Left lobe of liver (tissue), 2 donors: ENCODE data around the gene POLR1C. TPM values are rescaled to one million over a fixed set of nuclear protein-coding genes. Genes with fewer than 3 reads are reported as not detected.
A peak's percentile ranks its signal among the peaks of the same experiment; 100 is the strongest.
"Not testable (repeated sequence)": the region's sequence is repeated elsewhere in the genome, so short reads cannot be mapped to it uniquely, and the experiment has no call there.

ENCODE experiments used
- ATAC-seq: fragments of 200-7000 bp; cut with Tn5 transposase; one replicate; pipeline ENCODE4 v1.9.1; 2020; ENCODE audit warnings: mild to moderate bottlenecking, moderate library complexity
- DNase-seq: peaks from one replicate; pipeline ENCODE4 v3.0.0-alpha.2; 2020; ENCODE audit warnings: low spot score
- total RNA-seq: library from RNA; stranded (reverse); gene quantifications from one replicate; pipeline ENCODE4 v1.2.1, GENCODE V29; 2021
- donor health status: DM: no; HTN: no; CAD: no; lungs with moderate emphysema.
- donor health status: DM: no; HTN: yes; CAD: no.

POLR1C gene
- total RNA-seq, 1 donor from 2014 or later = 13.3 TPM

DNA sequence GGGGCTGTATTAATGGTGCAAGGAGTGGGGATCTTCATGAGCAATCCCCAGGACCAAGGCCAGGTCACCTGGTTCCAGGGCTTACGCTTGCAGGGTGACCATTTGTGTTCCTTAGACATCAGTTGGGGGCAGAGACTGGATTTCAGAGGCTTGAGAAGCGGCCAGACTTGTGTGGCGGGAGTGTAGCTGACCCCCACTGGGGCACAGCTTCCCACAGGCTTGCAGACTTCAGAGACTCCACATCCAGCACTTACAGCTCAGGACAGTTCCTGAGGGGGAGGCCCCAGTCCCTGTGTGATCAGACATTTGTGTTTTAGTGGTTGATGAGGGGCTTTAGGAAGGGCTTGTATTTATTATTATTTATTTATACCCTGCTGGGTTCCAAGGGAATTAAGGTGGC, 24.2 kb upstream of the POLR1C start:
- DNase-seq (no peak), ATAC-seq (no peak)

DNA sequence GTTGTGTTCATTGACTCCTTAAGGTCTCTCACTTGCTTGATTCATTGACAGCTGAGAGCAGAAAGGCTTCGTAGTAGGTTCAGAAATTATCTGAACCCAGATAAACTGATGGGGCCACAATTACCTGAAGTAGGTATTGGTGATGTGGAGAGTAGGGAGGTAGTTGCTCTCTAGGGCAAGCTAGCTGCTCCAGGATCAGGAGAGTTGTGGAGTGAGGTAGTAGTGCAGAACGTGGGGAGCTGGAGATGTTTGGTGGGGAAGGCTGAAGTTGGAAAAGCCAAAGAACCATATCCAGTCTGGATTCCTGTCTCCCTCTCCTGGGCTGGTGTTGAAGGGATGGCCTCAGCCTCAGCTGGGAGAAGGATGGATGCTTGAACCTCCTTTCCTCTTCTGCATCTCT, 23.7 kb upstream of the POLR1C start:
- no peak for DNase-seq
- no peak for ATAC-seq

- peak; percentile 68 for DNase-seq
These were observed 23.1 kb upstream of the POLR1C start for GRCh38 chr6:43493833-43494232.

GRCh38 chr6:43494321-43494720, 22.6 kb upstream of the POLR1C start:
- DNase-seq (no peak), ATAC-seq (no peak)

More at GRCh38 chr6:43493833-43494232, 23.1 kb upstream of the POLR1C start:
- peak; percentile 80 for ATAC-seq

DNA sequence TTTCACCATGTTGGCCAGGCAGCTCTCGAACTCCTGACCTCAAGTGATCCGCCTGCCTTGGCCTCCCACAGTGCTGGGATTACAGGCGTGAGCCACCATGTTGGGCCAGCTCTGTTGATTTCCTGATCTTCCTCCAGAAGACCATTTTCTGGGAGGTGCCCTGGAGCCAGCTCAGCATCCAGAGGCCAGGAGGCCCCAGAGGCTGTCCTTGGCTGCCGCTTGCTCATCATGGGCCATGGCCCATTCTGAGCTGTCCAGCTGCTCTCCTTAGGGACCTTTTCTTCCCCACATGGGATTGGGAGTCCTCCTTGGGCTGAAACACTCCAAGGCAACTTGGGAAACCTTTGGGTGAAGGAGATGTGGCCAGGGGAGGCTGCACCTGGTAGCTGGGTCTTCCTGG, 22.1 kb upstream of the POLR1C start:
- no peak for DNase-seq

DNA sequence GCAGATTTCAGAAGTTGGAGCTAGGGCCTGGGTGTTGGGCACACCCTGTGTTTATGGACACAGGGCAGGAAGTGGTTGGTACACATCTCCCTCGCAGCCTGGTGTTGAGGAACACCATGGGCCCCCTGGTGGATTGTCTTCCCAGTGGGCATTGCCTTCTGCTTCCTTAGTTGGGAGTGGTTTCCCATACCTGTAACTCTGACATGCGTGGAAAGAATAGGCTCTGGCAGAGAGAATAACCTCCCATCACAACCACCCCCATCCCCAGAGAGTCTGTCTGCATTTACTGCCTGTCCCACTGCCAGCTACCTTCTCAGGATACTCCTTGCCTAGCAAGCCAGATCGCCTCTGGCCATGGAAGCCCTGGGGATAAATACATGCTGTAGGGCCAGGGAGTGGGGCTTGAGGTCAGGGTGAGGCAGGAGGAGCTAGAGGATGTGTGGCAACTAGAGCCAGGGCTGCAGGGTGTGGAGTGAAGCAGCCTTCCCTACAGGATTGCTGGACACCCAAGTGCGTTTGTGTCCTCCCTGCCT, 21.4 kb upstream of the POLR1C start:
- DNase-seq (no peak), ATAC-seq (no peak)

More for the DNA sequence above, 22.1 kb upstream of the POLR1C start:
- ATAC-seq = no peak

DNA sequence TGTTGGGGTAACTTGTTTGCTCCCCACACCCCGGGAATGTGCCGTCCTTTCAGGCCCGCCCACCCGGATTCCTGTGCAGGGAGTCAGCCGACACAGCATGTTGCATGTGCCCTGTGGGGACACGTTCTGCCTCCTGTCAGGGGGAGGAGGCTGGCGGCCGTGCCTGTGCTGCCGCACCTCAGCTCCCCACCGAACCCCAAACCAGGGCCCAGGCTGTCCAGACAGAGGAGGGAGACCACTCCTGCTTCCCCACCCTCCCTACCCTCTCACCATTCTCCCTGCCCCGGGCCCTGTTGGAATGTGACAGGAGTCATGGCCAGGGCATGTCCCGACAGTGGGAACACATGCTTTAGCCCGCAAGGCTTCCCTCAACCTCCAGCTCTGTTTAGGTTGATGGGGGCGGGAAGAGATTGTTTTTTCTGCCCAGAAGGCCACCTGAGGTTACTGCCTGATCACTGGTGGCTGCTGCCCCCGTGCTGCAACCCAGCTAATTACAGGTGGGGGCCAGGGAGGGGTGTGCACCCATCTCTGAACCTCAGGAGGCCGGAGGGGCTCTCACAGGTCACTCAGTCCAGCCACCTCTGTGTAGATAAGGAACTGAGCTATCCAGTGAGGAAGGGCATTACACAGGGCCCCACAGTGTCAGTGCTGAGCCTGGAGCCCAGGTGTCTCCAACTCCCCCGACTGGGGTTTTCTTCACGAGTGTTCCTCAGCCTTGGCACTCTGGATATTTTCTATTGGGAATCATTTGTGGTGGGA, 20.3 kb upstream of the POLR1C start:
- DNase-seq (no peak), ATAC-seq (peak; percentile 41)

DNA sequence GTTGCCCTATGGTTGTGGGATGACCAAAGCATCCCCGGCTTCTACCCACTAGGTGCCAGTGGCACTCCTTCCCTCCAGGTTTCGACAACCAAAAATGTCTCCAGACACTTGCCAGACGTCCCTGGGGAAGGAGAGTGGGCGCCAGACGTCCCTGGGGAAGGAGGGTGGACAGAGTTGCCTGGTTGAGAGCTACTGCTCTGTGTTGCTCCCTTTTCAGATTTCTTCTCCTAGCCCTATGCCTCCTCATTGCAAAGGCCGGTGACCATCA, 19.8 kb upstream of the POLR1C start:
- DNase-seq (no peak), ATAC-seq (no peak)

GRCh38 chr6:43497689-43498088, 19.2 kb upstream of the POLR1C start:
- no peak for DNase-seq
- ATAC-seq = no peak

DNA sequence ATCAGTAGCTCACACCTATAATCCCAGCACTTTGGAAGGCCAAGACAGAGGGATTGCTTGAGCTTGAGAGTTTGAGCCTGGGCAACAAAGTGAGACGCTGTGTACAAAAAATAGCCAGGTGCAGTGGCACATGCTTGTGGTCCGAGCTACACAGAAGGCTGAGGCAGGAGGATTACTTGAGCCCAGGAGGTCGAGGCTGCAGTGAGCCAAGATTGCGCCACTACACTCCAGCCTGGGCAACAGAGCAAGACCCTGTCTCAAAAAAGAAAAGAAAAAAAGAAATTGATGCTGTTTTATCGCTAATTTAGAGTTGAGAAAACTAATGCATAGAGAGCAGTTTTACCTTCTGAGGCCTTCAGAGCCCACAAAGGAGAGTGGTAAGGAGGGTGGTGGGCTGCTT, 18.6 kb upstream of the POLR1C start:
- ATAC-seq, DNase-seq: not testable (repeated sequence)

DNA sequence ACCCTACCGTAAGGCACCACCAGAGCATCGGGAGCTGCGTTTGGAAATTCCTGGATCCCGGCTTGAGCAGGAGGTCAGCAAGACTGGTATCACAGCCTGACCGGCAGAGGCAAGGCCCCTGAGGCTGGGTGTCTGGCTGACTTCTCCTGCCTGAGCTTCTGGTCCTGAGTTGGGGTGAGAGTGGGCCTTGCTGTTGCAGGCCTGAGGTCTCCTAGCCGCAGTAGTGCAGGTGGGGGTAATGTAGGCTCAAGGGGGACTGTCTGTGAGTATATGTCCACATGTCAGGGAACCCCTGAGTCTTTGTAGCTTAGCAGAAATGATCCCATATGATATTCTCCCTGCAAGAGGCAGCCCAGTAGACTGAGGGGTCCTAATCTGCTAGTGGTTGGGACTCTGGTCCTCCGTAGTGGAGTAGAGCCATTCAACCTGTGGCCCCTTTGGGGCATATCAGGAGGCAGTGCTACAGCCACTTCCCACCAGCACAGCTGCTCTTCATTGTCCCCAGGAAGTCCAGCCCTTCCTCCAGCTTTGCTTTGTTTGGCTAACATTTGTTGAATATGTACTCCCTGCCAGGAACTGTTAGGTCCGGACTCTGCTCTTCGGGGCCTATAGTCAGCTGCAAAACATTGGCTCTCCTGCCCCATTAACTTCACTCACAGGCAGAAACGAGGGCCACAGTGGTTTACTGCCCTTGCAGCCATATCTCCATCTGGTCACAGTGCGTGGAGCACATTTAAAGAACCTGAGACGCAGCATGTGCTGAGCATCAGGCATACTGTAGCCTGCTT, 17.7 kb upstream of the POLR1C start:
- ATAC-seq = peak; percentile 93

GRCh38 chr6:43500921-43501320, 16.0 kb upstream of the POLR1C start:
- ATAC-seq (no peak), DNase-seq (no peak)

More for the DNA sequence above, 17.7 kb upstream of the POLR1C start:
- DNase-seq = peak; percentile 73

DNA sequence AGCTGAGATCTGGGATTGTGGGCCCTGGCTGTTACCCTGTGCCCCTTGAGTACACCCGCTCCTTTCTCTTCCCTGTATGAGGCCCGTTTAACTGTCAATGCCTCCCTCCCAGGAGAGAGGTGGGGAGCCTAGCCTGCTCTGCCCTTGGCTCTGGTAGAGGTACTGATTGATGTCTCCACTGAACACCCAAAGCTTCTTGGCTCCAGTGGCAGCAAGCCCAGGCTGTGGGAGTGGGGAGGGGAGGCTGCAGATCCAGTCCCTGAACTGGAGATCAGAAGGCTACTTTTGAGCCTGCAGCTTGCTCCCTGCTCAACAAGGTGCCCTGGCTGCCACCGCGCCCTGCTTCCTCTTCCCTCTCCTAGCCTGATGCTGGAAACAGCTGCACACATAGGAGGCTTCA, 14.2 kb upstream of the POLR1C start:
- DNase-seq (no peak), ATAC-seq (no peak)

DNA sequence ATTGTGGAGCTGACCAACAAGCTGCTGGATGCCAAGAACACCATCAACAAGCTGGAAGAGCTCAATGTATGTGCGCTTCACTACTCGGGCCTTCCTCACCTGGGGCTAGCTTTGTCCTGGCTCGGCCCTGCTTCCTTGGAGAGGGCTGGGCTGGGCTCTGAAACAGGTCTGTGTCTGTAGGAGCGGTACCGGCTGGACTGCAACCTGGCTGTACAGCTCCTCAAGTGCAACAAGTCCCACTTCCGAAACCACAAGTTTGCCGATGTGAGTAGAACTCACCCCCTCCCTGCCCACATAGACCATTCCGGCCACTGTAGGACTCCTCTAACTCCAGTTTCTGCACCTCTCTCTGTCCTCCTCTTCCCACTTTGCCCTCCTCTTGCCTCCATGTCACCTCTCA, 13.4 kb upstream of the POLR1C start:
- DNase-seq (no peak), ATAC-seq (no peak)

DNA sequence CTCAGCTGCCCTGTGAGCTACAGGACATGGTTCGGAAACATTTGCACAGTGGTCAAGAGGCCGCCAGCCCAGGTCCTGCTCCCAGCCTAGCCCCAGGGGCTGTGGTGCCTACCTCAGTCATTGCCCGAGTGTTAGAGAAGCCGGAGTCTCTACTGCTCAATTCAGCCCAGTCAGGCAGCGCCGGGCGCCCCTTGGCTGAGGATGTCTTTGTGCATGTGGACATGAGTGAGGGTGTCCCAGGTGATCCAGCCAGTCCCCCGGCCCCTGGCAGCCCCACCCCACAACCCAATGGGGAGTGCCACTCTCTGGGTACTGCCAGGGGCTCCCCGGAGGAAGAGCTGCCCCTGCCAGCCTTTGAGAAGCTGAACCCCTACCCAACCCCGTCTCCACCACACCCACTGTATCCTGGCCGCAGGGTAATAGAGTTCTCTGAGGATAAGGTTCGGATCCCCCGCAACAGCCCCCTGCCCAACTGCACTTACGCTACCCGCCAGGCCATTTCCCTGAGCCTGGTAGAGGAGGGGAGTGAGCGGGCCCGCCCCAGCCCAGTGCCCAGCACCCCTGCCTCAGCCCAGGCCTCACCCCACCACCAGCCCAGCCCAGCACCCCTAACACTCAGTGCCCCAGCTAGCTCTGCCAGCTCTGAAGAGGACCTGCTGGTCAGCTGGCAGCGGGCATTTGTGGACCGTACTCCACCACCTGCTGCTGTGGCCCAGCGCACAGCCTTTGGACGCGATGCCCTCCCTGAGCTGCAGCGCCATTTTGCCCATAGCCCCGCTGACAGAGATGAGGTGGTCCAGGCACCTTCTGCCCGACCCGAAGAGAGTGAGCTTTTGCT, 11.9 kb upstream of the POLR1C start:
- ATAC-seq = no peak
- DNase-seq = no peak

- no peak for DNase-seq
These were observed 11.2 kb upstream of the POLR1C start for GRCh38 chr6:43505718-43506117.

DNA sequence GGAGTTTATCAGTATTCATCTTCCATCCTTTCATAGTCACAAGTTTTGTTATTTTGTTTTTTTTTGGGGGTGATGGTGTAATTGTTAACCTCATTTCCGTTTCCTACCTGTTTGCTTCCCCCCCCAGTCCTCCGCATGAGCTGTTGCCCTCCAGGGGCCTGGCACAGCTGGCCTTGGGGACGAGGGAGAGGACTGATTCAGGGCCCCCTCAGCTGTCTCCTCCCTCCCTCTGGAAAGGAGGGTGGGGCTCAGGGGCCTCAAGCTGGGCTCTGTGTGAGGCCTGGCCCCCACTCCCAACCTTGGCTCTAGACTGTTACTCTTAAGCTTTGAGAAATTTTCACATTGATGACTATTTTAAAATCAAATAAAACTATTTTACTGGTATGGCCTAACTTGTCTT, 10.7 kb upstream of the POLR1C start:
- DNase-seq (no peak), ATAC-seq (no peak)

More at GRCh38 chr6:43505718-43506117, 11.2 kb upstream of the POLR1C start:
- ATAC-seq = no peak

GRCh38 chr6:43506667-43507471, 10.0 kb upstream of the POLR1C start:
- ATAC-seq = peak; percentile 72
- DNase-seq = peak; percentile 79

DNA sequence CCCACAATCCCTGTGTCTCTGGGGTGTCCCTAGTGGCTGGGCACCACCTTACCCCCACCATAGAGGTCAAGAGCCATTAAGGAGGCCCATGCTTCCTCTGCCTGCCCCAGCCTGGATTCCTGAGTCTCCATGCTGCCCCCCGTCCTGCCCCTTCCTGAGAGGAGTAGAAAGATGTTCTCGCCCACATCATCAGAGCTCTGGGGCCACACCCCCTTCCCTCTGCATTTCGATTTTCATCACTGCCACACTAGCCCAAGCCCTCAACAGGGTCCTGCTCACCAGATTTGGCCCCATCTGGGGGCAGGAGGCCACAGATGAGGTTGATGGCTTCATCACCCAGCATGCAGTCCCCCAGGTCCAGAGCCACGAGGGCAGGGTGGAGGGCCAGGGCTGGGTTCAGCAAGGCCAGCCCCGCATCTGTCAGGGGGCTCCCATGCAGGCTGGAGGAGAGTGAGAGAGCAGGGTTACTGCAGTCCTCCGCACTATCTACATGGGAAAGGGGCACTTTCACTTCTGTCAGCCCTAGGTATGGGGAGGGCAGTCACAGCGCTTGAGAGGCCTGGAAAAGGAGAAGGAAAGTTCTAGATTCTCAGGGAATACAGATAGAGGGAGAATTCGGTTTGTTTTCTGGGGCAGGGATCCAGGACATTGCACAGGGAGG, 8.3 kb upstream of the POLR1C start:
- no peak for ATAC-seq
- no peak for DNase-seq
